HepG2 (cell line): ENCODE results near the gene ZFP82. TPM values are rescaled to one million over a fixed set of nuclear protein-coding genes. Genes with fewer than 3 reads are reported as not detected.

Experiments
- ATF7 ChIP-seq, 2 experiments: fragments of 450-650 bp in 1 of 2; sonication (generic) in 1 of 2; formaldehyde crosslinking in 1 of 2; IDR thresholded peaks; 2 replicates each; pipeline versions ENCODE4 v1.4.0 to v1.6.1; 2016 to 2020; ENCODE audit warnings: antibody characterized with exemption in 1 of 2, mild to moderate bottlenecking in 1 of 2, missing genetic modification reagents in 1 of 2
- BCL3 ChIP-seq: sonication (generic); formaldehyde crosslinking; IDR thresholded peaks from 2 replicates; pipeline ENCODE4 v1.5.1; 2020; ENCODE audit warnings: mild to moderate bottlenecking, missing genetic modification reagents, moderate library complexity
- CREBL2 ChIP-seq: sonication (generic); formaldehyde crosslinking; IDR thresholded peaks from 2 replicates; pipeline ENCODE4 v1.8.1; 2023; ENCODE audit warnings: missing genetic modification reagents, mild to moderate bottlenecking, borderline replicate concordance
- ELF4 ChIP-seq: sonication (generic); formaldehyde crosslinking; IDR thresholded peaks from 2 replicates; pipeline ENCODE4 v1.5.0; 2020; ENCODE audit warnings: missing genetic modification reagents, mild to moderate bottlenecking, moderate library complexity, borderline replicate concordance
- ETS1 ChIP-seq: sonication (generic); formaldehyde crosslinking; IDR thresholded peaks from 2 replicates; pipeline ENCODE4 v1.4.0; 2020; ENCODE audit warnings: missing genetic modification reagents
- IRX3 ChIP-seq: sonication (generic); formaldehyde crosslinking; IDR thresholded peaks from 2 replicates; pipeline ENCODE4 v1.8.1; 2023; ENCODE audit warnings: mild to moderate bottlenecking, low read depth, missing genetic modification reagents, borderline replicate concordance
- JDP2 ChIP-seq: sonication (generic); formaldehyde crosslinking; IDR thresholded peaks from 2 replicates; pipeline ENCODE4 v1.8.1; 2022; ENCODE audit warnings: missing genetic modification reagents, borderline replicate concordance
- LCORL ChIP-seq, 2 experiments: fragments of 450-650 bp in 1 of 2; sonication (generic) in 1 of 2; formaldehyde crosslinking in 1 of 2; IDR thresholded peaks; 2 replicates each; pipeline versions ENCODE4 v1.5.0 to v1.6.1; 2017 to 2020; ENCODE audit warnings: antibody characterized with exemption in 1 of 2, missing genetic modification reagents in 1 of 2
- MZF1 ChIP-seq: sonication (generic); formaldehyde crosslinking; IDR thresholded peaks from 2 replicates; pipeline ENCODE4 v1.8.1; 2023; ENCODE audit warnings: mild to moderate bottlenecking, missing genetic modification reagents, borderline replicate concordance
- NFIB ChIP-seq: sonication (generic); formaldehyde crosslinking; IDR thresholded peaks from 2 replicates; pipeline ENCODE4 v1.9.0; 2021; ENCODE audit warnings: missing genetic modification reagents, mild to moderate bottlenecking, borderline replicate concordance
- PHF5A ChIP-seq: IDR thresholded peaks from one replicate; pipeline ENCODE4 v1.6.1; 2018; ENCODE audit warnings: low read depth, missing genetic modification reagents; ENCODE audit not compliant: unreplicated experiment
- PRDM15 ChIP-seq: sonication (generic); formaldehyde crosslinking; IDR thresholded peaks from 2 replicates; pipeline ENCODE4 v1.4.0; 2020; ENCODE audit warnings: missing genetic modification reagents
- SNAPC5 ChIP-seq: sonication (generic); formaldehyde crosslinking; IDR thresholded peaks from 2 replicates; pipeline ENCODE4 v1.8.1; 2023; ENCODE audit warnings: mild to moderate bottlenecking, missing genetic modification reagents, borderline replicate concordance
- SNRNP70 ChIP-seq: fragments of 200-400 bp; formaldehyde crosslinking; IDR thresholded peaks from 2 replicates; pipeline ENCODE4 v1.6.1; 2017; ENCODE audit warnings: mild to moderate bottlenecking, low read depth, low read length, moderate library complexity
- SUZ12 ChIP-seq: fragments of 150-350 bp; IDR thresholded peaks from 2 replicates; pipeline ENCODE4 v1.6.1; 2014; ENCODE audit warnings: low read depth, low read length
- TSC22D2 ChIP-seq: sonication (generic); formaldehyde crosslinking; IDR thresholded peaks from 2 replicates; pipeline ENCODE4 v1.5.1; 2020; ENCODE audit warnings: missing genetic modification reagents, mild to moderate bottlenecking, borderline replicate concordance
- XBP1 ChIP-seq: sonication (generic); formaldehyde crosslinking; IDR thresholded peaks from 2 replicates; pipeline ENCODE4 v1.5.0; 2020; ENCODE audit warnings: missing genetic modification reagents
- YEATS2 ChIP-seq: sonication (generic); formaldehyde crosslinking; IDR thresholded peaks from 2 replicates; pipeline ENCODE4 v1.4.0; 2020; ENCODE audit warnings: missing genetic modification reagents, borderline replicate concordance
- ZNF33B ChIP-seq: sonication (generic); formaldehyde crosslinking; IDR thresholded peaks from 2 replicates; pipeline ENCODE4 v1.5.1; 2020; ENCODE audit warnings: mild to moderate bottlenecking, missing genetic modification reagents
- ZNF577 ChIP-seq: sonication (generic); formaldehyde crosslinking; IDR thresholded peaks from 2 replicates; pipeline ENCODE4 v1.4.0; 2020; ENCODE audit warnings: mild to moderate bottlenecking, low read depth, missing genetic modification reagents, borderline replicate concordance
- ZNF776 ChIP-seq: sonication (generic); formaldehyde crosslinking; IDR thresholded peaks from 2 replicates; pipeline ENCODE4 v1.4.0; 2020; ENCODE audit warnings: mild to moderate bottlenecking, missing genetic modification reagents
- polyA plus RNA-seq, 8 experiments: library from polyadenylated mRNA; depleted of rRNA in 3 of 8; stranded (reverse) in 7 of 8; unstranded in 1 of 8; fragments of >200 nt; fragmentation: Illumina TruSeq in 4 of 8; extraction: Trizol in 4 of 8; gene quantifications; 2 replicates each; pipeline versions ENCODE4 v1.2.1 to v1.2.3, GENCODE V29; 2011 to 2016; ENCODE audit warnings: low read depth in 4 of 8, missing spikeins in 1 of 8, mixed read lengths in 1 of 8; ENCODE audit not compliant: insufficient read depth in 1 of 8
- total RNA-seq, 5 experiments: library from RNA; depleted of rRNA; stranded (reverse); fragments of >200 nt; fragmentation: Illumina TruSeq; extraction: Trizol; gene quantifications; 2 replicates each; pipeline ENCODE4 v1.2.3, GENCODE V29; 2016; ENCODE audit warnings: low read depth in 1 of 5

ZFP82 gene
- total and polyA plus RNA-seq, 2 of the 13 experiments (the other 11 are each of a cell fraction or from before 2014, with no cell fraction given): 1.7 to 4.3 TPM

- no peak for TF ChIP-seq CREBL2 (CRISPR knock-in tag)
- peak; percentile 57; the same call in 1 of the 2 replicates for TF ChIP-seq YEATS2 (CRISPR knock-in tag)
- no peak for TF ChIP-seq ELF4 (CRISPR knock-in tag)
- TF ChIP-seq ETS1: no peak
- TF ChIP-seq SNRNP70: no peak
- TF ChIP-seq PHF5A (CRISPR knock-in tag): no peak
- 0 out of 2 replicates have a peak, but pooled peaks have one; percentile 16 for TF ChIP-seq ZNF33B
- no peak for TF ChIP-seq ATF7 (IDR thresholded peaks at IDR 0.05)
- TF ChIP-seq ATF7 (CRISPR knock-in tag; IDR thresholded peaks at IDR 0.05): no peak
- TF ChIP-seq NFIB (CRISPR knock-in tag): no peak
- no peak for TF ChIP-seq MZF1 (CRISPR knock-in tag)
- TF ChIP-seq XBP1 (CRISPR knock-in tag): 0 out of 2 replicates have a peak, but pooled peaks have one; percentile 51
- peak; percentile 33; the same call in 1 of the 2 replicates for TF ChIP-seq TSC22D2 (CRISPR knock-in tag)
- TF ChIP-seq BCL3: no peak
- no peak for TF ChIP-seq SNAPC5 (CRISPR knock-in tag)
- 0 out of 2 replicates have a peak, but pooled peaks have one; percentile 17 for TF ChIP-seq PRDM15 (CRISPR knock-in tag)
- TF ChIP-seq ZNF577 (CRISPR knock-in tag): no peak
- peak; percentile 73; the same call in 1 of the 2 replicates for TF ChIP-seq ZNF776 (CRISPR knock-in tag)
- no peak for TF ChIP-seq JDP2 (CRISPR knock-in tag)
- peak; percentile 69 for TF ChIP-seq SUZ12
- no peak for TF ChIP-seq IRX3 (CRISPR knock-in tag)
- TF ChIP-seq LCORL (IDR thresholded peaks at IDR 0.05): no peak
- TF ChIP-seq LCORL (CRISPR knock-in tag; IDR thresholded peaks at IDR 0.05): 0 out of 2 replicates have a peak, but pooled peaks have one; percentile 22
Measured at GRCh38 chr19:36378625-36379509, 39.6 kb downstream of the ZFP82 start, which contains the start of gene ZFP14 (continued).
